SU-DHL-6 (cell line): ENCODE results near the gene PBX2.
A peak's percentile ranks its signal among the peaks of the same experiment; 100 is the strongest.

ENCODE experiments used
- EZH2phosphoT487 ChIP-seq: fragments of 200-600 bp; sonication (generic), shearing (Covaris generic); conservative IDR thresholded peaks from 2 replicates; pipeline ENCODE4 v1.6.1; 2018; ENCODE audit warnings: mild to moderate bottlenecking, antibody characterized with exemption, low read length, moderate library complexity, mixed read lengths
- TF ChIP-seq, protein P1 (sequence below): fragments of 200-600 bp; sonication (generic); IDR thresholded peaks from one replicate; pipeline ENCODE4 v1.5.1; 2017; ENCODE audit warnings: antibody characterized with exemption, mild to moderate bottlenecking, low read length, moderate library complexity; ENCODE audit not compliant: insufficient read depth, poor library complexity, severe bottlenecking

- TF ChIP-seq EZH2phosphoT487: no peak
- TF ChIP-seq, protein P1, sequence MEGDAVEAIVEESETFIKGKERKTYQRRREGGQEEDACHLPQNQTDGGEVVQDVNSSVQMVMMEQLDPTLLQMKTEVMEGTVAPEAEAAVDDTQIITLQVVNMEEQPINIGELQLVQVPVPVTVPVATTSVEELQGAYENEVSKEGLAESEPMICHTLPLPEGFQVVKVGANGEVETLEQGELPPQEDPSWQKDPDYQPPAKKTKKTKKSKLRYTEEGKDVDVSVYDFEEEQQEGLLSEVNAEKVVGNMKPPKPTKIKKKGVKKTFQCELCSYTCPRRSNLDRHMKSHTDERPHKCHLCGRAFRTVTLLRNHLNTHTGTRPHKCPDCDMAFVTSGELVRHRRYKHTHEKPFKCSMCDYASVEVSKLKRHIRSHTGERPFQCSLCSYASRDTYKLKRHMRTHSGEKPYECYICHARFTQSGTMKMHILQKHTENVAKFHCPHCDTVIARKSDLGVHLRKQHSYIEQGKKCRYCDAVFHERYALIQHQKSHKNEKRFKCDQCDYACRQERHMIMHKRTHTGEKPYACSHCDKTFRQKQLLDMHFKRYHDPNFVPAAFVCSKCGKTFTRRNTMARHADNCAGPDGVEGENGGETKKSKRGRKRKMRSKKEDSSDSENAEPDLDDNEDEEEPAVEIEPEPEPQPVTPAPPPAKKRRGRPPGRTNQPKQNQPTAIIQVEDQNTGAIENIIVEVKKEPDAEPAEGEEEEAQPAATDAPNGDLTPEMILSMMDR: peak; percentile 85
Observed at GRCh38 chr6:32154514-32155161, 35.4 kb downstream of the PBX2 start.
